Muscle layer of colon (tissue), 2 donors: Measurements from ENCODE around the gene JAK1.
A peak's percentile ranks its signal among the peaks of the same experiment; 100 is the strongest.

ENCODE experiments used
- H3K27ac ChIP-seq: one replicate; pipeline ENCODE4 v1.7.0; 2013; ENCODE audit warnings: low read depth, mild to moderate bottlenecking, low read length, moderate library complexity
- H3K27me3 ChIP-seq, 2 donors: one replicate each; pipeline ENCODE4 v1.7.0; 2013; ENCODE audit warnings: low read length in 2 of 2, mild to moderate bottlenecking in 2 of 2; ENCODE audit not compliant: insufficient read depth in 2 of 2, control insufficient read depth in 1 of 2
- H3K36me3 ChIP-seq: one replicate; pipeline ENCODE4 v1.7.0; 2013; ENCODE audit warnings: mild to moderate bottlenecking, low read length; ENCODE audit not compliant: insufficient read depth
- H3K4me1 ChIP-seq: one replicate; pipeline ENCODE4 v1.7.0; 2013; ENCODE audit warnings: mild to moderate bottlenecking, low read length; ENCODE audit not compliant: insufficient read depth
- H3K4me3 ChIP-seq, 2 donors: one replicate each; pipeline ENCODE4 v1.7.0; 2013; ENCODE audit warnings: low read length in 2 of 2, low read depth in 1 of 2, mild to moderate bottlenecking in 1 of 2, moderate library complexity in 1 of 2
- H3K9ac ChIP-seq: one replicate; pipeline ENCODE4 v1.7.0; 2013; ENCODE audit warnings: low read length
- H3K9me3 ChIP-seq: one replicate; pipeline ENCODE4 v1.7.0; 2013; ENCODE audit warnings: mild to moderate bottlenecking, low read length
- donor health status: abdominal sarcoma.
- donor health status: Adenocarcinoma of cecum.

JAK1 gene

DNA sequence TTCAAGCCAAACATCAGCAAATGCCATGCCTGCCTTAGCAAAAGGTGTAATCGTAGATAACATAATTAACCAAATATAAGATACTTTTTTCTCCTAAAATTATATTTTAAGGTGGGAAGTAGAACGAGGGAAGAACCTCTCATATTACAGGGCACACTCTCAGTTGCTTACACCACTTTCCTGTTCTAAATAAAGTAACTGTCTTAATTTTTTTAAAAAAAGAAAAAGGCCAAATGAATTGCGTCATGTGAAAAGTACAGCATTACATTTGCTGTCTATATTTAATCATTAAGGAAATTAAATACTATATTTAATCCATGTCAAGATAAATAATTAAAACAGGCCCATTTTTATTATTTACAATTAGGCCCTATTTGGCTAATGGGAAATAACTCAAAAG is 23.7 kb downstream of the JAK1 start:
- Histone ChIP-seq H3K36me3 (no peaks in the 10 kb centered on the region), H3K9ac (no peak overlapping the region), H3K4me3 (no peak overlapping the region), H3K27me3 (no peaks in the 10 kb centered on the region), H3K27ac (no peak overlapping the region), H3K4me1 (peaks cover 19% of the 10 kb centered on the region), H3K9me3 (no peaks in the 10 kb centered on the region)

DNA sequence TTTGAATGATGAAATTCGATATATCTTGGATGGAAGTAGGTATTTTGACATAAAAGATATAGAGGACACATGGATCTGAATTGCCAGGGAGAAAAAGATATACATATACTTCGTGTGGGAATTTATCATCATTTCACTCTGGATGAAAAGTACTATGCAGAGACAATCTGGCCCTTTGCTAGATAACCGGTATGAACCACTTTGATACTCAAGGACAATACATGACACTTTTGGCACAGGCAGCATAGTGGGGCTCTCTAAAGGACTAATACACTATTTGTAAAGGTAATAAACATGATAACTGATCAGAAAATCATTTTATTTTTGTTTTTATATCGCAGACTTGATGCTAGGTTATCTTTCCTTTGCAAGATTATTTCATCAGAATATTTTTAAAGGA is 24.2 kb downstream of the JAK1 start:
- Histone ChIP-seq H3K27me3 (no peaks in the 10 kb centered on the region), H3K4me1 (peaks cover 16% of the 10 kb centered on the region), H3K9me3 (no peaks in the 10 kb centered on the region), H3K27ac (no peak overlapping the region), H3K4me3 (no peak overlapping the region), H3K9ac (no peak overlapping the region), H3K36me3 (no peaks in the 10 kb centered on the region)

DNA sequence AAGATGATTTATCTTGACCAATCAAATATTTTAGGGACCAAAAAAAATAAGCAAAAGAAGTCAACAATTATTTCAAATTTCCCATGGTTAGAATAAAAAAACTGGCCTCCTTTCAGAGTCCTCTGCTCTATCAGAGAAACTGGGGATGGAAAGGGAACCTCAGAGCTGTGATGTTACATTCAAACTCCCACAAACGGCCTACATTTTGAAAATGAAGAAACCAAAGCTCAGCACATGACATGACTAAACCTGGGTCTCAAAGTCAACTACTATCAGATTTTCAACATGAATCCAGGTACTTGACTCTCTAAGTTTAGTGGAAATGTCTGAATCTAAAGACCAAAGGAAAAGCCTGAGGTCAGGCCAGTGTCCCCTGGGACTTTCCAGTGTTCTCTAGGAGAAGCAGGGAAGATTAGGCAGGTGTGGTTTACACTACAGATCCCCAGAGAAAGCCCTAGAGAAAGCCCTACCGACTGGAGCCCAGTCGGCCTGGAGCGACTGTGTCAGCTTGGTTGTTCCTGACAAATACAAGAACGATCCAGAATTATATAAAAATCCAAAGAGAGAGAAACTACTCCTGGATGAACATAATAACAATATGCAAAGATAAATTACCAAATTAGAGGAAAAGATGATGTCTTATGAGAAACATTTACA is 24.8 kb downstream of the JAK1 start:
- no peaks in the 10 kb centered on the region for H3K36me3 ChIP-seq
- H3K4me3 ChIP-seq, result no peak overlapping the region
- no peaks in the 10 kb centered on the region for H3K9me3 ChIP-seq
- H3K9ac ChIP-seq, result no peak overlapping the region
- H3K27me3 ChIP-seq, result no peaks in the 10 kb centered on the region
- no peak overlapping the region for H3K27ac ChIP-seq
- peaks cover 12% of the 10 kb centered on the region for H3K4me1 ChIP-seq

DNA sequence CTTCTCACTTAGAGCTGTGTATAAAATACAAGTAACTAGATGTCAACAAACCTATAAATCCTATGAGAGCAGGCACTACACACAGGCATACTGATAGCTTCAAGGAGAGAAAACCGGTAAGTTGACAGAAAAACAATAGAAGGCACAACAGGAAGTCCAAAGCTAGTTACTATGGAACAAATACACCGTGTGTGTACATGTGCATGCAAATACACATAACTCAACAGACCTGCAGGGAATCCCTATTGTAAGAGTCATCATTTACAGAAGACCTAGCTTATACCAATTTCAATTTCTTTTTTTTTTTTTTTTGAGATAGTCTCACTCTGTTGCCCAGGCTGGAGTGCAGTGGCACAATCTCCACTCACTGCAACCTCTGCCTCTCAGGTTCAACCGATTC is 26.3 kb downstream of the JAK1 start:
- Histone ChIP-seq H3K4me1 (peaks cover 17% of the 10 kb centered on the region), H3K9me3 (no peaks in the 10 kb centered on the region)

DNA sequence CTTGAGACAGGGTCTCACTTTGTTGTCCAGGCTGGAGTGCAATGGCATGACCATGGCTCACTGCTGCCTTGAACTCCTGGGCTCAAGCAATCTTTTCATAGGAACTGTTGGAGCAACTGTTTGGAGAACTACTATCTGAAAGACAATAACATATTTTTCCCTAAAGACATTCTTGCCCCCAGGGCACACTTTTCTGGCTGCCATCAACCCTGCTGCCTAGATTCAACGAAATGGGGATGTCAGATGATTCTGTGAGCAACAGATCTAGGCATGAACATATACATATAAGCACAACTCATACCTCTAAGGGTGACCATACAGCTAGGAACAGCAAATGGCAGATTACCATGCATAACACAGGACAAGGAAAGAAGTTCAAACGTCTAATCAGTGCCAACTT is 27.4 kb downstream of the JAK1 start:
- Histone ChIP-seq H3K9me3 (no peaks in the 10 kb centered on the region), H3K4me1 (peaks cover 27% of the 10 kb centered on the region), H3K27ac (no peak overlapping the region), H3K9ac (no peak overlapping the region), H3K27me3 (no peaks in the 10 kb centered on the region), H3K36me3 (no peaks in the 10 kb centered on the region), H3K4me3 (no peak overlapping the region)

More for the DNA sequence above, 26.3 kb downstream of the JAK1 start:
- Histone ChIP-seq H3K36me3 (no peaks in the 10 kb centered on the region), H3K27me3 (no peaks in the 10 kb centered on the region), H3K9ac (no peak overlapping the region), H3K27ac (no peak overlapping the region), H3K4me3 (no peak overlapping the region)

DNA sequence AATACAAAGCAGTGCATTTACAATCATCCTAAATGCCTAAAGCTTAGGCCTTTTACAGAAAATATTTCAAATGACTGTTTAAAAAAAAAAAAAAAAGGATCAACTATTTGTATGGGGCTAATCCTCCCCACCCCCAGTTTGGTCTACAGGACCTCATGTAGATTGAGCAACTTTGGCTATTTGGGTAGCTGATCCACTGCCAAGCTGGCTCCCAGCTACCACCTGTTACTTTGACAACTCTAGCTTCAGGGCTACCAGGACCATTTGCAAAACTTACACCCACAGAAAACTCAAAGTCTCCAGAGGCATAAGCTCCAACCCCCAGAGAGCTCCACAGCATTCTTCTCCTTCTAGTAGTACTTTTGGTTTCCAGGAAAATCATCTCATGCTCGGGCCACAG is 29.4 kb downstream of the JAK1 start:
- Histone ChIP-seq H3K27me3 (no peaks in the 10 kb centered on the region), H3K36me3 (no peaks in the 10 kb centered on the region), H3K4me3 (no peak overlapping the region), H3K4me1 (peaks cover 42% of the 10 kb centered on the region), H3K27ac (no peak overlapping the region), H3K9ac (no peak overlapping the region), H3K9me3 (no peaks in the 10 kb centered on the region)

DNA sequence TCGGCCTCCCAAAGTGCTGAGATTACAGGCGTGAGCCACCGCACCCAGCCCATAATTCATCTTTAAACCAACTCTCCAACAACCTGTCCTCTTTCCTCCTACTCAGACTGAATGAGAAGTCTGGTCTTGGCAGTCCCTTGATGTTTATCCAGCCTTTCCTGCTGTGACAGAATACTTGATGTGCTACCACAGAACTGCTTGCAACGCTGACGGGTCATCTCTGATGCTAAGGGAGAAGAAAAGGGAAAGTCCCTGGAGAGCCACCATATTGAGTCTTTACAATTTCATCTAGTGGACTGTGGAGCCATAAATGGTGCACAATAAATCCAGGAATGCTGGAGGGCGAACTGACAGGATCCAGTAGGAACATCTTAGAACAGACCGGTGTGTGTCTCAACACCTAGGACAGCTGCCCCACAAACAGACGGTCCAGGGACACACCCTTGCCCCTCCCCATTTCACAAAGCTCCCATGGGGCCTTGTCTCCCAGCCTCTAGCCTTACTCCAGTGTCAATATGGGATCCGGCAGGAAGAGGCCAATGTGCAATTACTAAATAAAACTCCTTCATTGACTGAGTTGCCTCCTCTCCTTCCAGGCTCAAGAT is 30.7 kb downstream of the JAK1 start:
- no peak overlapping the region for H3K27ac ChIP-seq
- H3K9me3 ChIP-seq, result no peaks in the 10 kb centered on the region
- no peak overlapping the region for H3K4me3 ChIP-seq
- no peaks in the 10 kb centered on the region for H3K36me3 ChIP-seq
- H3K4me1 ChIP-seq, result peaks cover 42% of the 10 kb centered on the region
- no peaks in the 10 kb centered on the region for H3K27me3 ChIP-seq
- H3K9ac ChIP-seq, result no peak overlapping the region

DNA sequence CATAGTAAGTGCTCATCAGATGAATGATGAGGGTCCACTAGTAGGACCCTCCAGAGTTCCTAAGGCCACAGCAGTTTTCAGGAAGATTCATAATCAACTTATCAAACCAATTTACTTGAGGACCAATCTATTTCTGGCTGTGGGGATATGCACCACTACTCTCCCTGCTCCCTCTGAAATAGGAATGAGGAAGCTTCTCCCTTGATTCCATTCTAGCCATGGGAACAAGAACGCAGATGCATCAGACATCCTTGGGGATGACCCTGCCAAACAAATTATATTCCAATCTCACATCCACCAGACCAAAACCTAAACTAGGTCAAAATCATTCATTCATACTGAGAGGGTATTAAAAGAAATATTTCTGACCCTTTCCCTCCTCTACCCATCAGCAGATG is 31.5 kb downstream of the JAK1 start:
- no peak overlapping the region for H3K4me3 ChIP-seq
- no peak overlapping the region for H3K27ac ChIP-seq
- no peak overlapping the region for H3K9ac ChIP-seq
- no peaks in the 10 kb centered on the region for H3K36me3 ChIP-seq
- H3K9me3 ChIP-seq, result no peaks in the 10 kb centered on the region
- H3K27me3 ChIP-seq, result no peaks in the 10 kb centered on the region
- peaks cover 39% of the 10 kb centered on the region for H3K4me1 ChIP-seq

DNA sequence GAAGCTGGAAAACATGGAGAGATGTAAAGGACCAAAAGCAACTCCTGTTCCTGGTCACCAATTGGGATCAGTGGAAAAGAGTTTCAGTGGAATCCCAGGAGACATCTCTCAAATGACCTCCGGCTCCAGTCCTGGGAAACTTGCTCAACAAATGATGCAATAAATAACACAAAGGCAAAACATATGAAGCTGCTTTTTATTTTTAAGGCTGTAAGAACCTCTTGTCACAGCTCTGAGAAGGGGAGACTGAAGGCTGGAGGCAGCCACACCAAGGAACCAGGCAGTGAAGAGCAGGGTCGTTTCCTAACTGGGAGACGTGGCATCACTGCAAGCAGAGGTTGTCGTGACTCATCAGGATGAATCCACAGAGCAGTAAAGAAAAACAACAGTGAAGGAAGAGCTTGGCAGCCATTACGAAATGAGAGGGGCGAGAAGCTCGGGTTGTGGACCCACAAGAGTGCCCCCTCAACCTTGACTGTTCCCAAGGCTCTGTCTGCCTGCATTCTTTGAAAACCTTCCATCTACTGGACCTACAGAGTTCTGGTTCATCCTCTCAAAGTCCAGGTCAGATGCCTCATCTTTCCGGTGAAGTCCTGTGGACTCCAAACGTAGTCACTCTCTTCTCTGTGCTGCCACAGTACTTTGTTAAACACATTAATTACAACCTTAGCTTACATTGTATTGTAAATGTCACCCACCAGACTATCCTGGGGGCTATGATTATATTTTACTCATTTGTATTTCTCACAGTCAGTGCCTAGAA is 32.1 kb downstream of the JAK1 start:
- H3K27ac ChIP-seq, result peak overlapping the region; percentile 30
- no peak overlapping the region for H3K4me3 ChIP-seq
- no peaks in the 10 kb centered on the region for H3K36me3 ChIP-seq
- H3K4me1 ChIP-seq, result peaks cover 34% of the 10 kb centered on the region
- H3K9ac ChIP-seq, result no peak overlapping the region
- H3K9me3 ChIP-seq, result no peaks in the 10 kb centered on the region
- H3K27me3 ChIP-seq, result no peaks in the 10 kb centered on the region

DNA sequence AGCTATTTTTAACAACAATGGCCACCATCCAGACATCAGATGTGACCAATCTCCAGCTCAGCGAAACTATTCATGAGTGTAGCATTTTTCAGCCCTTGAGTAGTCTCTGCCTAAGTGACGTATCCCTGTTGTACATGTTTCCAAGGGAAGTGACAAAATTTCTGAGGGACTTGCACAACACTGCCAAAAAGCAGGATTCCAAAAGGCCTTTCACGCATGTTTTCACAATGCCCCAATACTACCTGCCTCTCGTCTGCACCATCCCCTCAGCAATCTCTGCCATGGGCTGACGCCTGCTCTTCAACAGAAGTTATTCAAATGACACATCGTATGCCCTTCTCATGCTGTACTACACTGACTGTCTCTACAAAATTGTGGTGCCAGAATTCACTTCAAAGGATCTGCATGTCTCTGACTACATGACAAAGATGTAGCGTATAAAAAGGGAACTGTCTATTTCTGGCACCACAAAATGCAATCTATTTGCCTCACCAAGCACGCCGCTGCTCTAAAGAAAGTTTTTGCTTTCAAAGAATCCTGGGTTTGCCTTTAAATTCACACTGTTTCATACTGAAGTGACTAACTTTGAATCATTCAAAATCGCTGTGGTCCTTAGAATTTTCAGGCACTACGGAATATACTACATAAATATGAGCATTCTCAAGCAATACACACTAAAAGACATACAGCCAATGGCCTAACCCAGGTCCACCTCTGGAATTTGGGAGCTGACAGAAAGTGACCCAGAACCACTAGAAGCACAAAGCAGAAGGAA is 32.9 kb downstream of the JAK1 start:
- H3K27me3 ChIP-seq, result no peaks in the 10 kb centered on the region
- no peaks in the 10 kb centered on the region for H3K9me3 ChIP-seq
- H3K36me3 ChIP-seq, result no peaks in the 10 kb centered on the region
- H3K9ac ChIP-seq, result no peak overlapping the region
- peaks cover 37% of the 10 kb centered on the region for H3K4me1 ChIP-seq
- no peak overlapping the region for H3K4me3 ChIP-seq
- H3K27ac ChIP-seq, result peak overlapping the region; percentile 30

DNA sequence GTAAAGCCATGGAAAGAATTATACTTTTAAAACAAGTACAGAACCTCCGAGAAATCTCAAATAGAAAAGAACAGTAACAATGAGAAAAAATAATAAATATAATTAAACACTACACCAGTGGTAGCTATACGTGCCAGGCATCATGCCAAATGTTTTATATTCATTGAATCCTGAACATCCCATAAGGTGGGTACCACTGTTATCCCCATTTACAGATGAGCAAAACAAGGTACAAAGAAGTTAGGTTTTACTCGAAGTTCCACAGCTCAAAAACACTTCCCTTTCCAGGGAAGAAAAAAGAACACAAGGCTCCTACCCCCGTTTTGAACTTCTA is 33.4 kb downstream of the JAK1 start:
- peaks cover 42% of the 10 kb centered on the region for H3K4me1 ChIP-seq
- no peak overlapping the region for H3K27ac ChIP-seq
- no peaks in the 10 kb centered on the region for H3K27me3 ChIP-seq
- H3K36me3 ChIP-seq, result no peaks in the 10 kb centered on the region
- H3K4me3 ChIP-seq, result no peak overlapping the region
- H3K9me3 ChIP-seq, result no peaks in the 10 kb centered on the region
- H3K9ac ChIP-seq, result no peak overlapping the region
